CD4-positive, alpha-beta T cell treated with Interleukin-17A for 4 hours (primary cell): ENCODE data around the gene MSI2.

ENCODE experiments used
- DNase-seq: peaks from one replicate; pipeline ENCODE4 v3.0.0-alpha.2; 2020; ENCODE audit warnings: mixed read lengths

MSI2 gene

DNA sequence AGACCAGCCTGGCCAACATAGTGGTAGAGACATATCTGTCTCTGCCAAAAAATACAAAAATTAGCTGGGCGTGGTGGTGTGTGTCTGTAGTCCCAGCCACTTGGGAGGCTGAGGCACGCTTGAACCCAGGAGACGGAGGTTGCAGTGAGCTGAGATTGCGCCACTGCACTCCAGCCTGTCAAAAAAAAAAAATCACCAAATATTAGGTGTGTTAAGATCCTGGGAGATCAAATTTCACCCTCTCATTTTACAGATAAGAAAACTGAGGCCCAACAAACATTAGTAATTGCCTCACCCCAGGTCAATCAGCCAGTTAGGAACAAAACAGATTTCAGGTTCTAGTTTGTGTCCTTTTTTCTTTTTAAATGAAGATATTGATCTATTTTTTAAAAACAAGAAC, 116.7 kb downstream of the MSI2 start:
- DNase-seq: no peak

DNA sequence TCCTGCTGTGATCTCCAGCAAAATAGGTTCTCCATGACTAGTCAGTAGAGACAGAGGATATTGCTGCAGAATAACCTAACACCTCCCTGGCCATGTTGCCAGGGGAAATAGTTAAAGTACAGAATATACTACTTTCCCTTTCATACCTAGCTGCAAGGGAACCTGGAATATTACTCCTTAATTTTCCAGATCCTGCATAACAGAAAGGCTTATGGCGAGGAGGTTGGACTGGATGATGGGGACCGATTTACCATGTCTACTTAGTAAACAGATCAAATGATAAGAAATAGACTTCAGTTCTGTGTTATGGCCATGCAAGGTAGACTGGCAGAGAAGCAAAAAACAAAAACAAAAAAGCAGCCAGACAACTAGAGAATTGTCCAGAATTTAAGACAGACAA, 117.4 kb downstream of the MSI2 start:
- DNase-seq: no peak

DNA sequence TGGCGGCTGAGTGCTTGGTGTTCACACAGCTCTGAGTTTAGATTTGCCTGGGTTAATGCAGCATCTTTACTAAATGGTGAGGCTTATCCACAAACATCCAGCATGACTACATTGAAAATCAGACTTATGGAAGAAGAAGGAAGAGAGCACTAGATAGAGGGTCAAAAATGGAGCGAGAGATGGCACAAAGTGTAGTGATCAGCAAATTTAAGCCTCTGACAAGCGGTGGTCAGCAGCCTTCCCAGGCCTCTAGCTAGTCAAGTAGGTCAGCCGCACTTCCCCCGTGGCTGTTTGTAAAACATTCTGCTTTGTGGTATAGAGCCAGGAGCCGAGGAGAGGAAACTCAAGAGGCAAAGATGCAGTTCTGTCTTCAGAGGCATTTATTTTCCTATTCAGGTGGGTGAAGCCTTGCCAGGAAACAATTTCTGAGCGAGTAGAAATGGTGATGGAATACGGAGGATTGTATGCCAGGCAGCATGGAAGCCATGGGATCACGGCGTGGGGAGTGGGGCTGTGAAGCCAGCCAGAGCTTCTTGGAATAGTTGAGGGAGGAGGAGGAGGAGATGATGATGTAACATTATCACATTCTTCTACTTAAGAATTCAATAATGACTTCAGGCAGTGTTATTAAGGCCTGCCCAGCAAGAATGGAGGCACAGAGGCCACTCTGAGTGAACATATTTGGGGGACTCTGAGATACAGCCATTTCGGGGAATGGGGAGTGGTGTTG, 118.9 kb downstream of the MSI2 start:
- no peak for DNase-seq

DNA sequence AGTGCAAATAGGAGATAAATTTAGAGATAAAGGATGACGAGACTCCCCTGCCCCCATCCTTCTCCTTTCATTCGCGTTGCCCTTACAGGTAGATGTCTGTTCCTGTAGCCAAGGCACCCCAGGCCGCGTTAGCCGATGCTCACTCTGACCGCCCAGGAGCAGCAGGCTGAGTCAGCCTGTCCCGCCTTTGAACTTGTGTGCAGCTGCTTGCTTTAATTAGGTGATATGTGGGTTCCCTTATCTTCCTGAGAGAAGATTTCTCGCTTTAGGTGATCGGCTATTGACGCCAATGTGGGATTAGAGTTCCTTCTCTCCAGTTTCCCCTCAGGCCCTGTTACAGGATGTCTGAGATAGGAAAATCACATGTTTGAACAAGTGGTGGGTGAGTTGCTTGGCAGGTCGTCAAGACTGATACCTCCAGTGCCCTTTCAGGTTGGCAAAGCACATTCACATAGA, 119.5 kb downstream of the MSI2 start:
- no peak for DNase-seq

DNA sequence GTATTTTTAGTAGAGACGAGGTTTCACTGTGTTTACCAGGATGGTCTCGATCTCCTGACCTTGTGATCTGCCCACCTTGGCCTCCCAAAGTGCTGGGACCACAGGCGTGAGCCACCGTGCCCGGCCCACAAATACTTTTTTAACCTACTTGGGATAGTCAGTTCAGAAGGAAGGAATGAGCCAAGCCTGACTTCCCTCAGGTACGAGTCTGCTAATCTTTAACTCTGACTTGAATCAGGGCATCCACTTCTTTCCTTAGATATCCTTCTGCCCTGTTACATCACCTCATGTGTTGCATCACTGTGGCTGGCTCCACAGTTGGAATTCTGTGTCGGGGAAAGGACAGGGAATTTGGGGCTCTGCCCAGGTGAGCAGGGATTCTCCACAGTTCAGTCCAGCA, 120.8 kb downstream of the MSI2 start:
- DNase-seq: no peak

DNA sequence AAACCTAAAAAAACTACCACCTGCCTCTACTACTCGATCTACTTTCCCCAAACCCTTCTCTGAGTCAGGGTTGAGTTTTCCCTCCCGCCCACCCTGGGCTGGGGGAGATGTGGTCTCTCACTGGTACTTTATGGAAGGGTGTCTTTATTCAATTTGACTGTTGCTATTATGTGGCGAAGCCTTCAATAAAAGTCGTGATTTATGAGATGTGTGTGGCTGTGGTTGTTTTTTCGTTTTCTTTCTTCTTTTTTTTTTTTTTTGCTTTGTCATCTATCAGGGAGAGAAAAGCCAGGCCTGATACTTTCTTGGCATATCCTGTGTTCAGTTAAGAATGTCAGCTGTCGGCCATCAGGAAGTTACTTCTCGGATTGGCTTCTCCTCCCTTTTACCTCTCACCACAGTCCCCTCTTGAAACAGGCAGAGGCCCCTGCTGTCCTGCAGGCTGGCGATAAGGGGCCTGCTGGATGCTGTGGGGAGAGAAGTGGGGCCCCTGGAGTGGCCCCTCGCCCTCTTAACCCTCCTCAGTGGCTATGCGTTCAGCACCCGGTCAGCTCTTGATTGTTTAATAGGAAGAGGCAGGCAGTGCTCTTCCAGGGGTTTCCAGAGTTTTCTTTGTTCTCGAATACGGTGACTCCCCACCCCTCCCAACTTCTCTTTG, 123.0 kb downstream of the MSI2 start:
- DNase-seq: no peak

DNA sequence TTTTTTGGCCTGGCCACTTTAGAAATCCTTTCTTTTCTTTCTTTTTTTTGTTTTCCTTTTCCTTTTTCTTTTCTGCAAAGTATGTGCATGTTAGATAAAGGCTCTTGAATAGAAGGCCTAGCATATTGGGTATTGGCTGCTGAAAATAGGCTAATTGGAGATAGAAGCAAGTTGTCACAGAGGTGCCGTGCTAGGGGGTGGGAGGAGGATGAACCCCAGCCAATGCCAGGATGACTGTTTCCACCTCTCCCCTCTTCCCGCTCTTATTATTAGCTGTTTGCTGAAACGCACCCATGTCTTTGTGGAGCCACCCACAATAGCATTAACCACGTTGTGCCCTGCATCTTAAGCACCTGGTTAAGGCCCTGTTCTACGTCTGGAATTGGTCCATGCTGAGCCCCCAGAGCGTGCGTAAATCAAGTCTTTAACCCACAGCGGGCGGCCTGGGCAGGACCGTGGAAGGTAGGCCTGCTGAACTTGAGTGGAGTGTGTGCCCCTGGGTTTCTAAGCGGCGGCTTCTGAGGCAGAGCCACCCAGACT, 123.6 kb downstream of the MSI2 start:
- no peak for DNase-seq

DNA sequence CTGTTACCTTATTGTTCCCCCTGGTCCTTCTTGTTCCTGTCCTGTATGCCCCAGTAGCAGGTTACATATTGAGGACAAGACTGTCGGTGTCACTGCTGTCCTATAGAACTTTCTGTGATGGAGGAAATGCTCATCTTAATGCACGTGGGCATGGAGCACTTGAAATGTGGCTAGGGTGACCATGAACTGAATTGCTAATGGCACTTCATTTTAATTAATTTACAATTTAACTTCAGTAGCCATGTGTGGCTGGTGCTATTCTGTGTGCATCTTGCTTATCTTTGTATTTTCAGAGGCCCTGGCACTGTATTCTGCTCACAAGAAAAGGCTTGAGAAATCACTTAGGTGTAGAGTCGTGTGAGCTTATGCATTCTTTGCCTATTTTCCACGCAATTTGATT, 125.2 kb downstream of the MSI2 start:
- no peak for DNase-seq

DNA sequence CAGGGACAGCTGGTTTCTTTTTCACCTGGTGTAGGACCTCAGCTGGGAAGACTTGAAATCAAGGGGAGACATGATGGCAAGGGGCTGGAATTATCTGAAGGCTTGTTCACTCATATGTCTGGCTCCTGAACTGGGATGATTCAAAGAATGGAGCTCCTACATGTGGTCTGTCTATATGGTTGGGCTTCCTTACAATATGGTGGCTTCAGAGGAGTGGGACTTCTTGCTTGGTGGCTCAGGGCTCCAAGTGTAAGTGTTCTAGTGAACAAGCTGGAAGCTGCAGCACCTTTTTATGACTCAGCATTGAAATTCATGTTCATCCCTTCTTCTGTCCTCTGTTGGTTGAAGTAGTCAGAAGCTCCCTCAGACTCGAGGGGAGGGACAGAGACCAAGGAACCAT, 127.9 kb downstream of the MSI2 start:
- no peak for DNase-seq

DNA sequence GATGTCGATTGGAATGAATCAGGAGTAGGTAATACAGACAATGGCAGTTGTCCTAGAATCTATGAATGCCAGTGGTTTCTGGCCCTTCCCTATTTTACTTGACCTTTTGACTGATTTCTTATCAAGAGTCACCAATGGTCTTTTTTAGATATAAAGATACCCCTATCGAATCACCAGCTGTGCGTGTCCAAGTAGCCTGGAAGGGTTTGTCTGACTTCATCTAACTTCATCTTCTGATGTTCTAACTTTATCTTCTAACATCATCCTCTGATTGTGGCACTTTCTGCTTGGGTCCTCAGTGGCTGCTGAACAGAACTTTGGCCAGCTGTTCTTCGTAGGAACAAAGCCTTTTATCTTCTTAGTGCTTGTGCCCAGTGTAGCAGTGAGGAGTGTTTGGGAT, 129.7 kb downstream of the MSI2 start:
- no peak for DNase-seq

DNA sequence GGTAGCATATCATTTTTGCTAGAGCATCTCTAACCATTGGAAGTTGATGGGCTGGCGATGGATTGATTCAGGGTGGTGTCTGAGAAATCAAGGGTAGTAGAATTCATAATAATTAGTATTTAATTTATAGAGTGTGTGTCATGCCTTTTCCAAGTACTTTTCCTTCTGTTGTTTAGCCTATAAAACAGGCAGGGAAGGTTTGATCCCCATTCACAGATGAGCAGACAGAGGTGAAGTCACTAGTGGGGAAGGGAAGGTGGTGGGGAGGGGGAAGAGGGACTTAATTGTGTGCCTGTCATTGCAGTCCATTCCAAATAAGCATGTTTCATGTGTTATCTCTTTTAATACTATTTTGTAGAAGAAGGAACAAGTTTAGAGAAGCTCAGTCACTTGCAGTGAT, 131.3 kb downstream of the MSI2 start:
- DNase-seq: no peak

DNA sequence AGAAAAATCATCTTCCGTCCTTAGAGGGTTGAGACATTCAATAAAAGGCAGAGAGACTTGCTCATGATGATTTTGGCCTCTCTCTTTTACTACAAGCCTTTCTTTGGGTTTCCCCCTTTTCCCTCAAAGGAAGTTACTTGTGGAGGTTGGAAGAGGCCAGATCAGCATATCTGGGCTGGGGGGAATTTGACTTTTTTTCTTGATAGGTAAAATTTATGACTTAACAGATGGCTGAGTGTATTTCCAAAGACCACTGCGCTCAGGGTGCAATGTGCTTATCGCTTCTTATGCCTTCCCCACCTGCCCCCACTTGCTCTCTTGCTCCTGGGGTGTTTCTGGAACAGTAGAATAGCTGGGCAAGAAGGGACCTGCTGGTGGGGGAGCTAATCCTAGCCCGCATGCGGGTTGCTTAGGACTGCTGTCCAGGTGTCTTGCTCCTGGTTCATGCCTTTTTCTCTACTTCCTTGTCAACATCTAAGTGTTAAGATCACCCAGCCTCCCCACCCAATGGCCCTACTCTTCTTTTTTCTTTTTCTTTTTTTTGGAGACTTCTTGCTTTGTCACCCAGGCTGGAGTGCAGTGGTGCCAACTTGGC, 131.9 kb downstream of the MSI2 start:
- no peak for DNase-seq

DNA sequence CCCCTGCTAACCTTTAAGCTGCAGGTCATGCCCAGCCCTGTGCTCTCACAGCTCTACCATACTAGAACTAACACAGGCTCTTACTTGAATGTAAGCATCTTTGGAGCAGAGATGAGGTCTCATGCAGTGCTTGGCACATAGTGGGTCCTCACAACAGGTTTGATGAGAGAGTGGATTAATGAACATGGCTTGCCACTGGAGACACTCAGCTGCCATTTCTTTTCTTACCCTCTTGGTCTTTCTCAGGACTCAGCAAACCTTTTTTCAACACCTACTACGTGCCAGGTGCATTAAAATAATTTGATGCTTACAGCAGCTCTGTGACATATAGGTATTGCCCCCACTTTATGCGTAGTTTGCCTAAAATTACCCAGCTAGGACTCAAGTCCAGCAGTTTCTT, 133.2 kb downstream of the MSI2 start:
- no peak for DNase-seq

DNA sequence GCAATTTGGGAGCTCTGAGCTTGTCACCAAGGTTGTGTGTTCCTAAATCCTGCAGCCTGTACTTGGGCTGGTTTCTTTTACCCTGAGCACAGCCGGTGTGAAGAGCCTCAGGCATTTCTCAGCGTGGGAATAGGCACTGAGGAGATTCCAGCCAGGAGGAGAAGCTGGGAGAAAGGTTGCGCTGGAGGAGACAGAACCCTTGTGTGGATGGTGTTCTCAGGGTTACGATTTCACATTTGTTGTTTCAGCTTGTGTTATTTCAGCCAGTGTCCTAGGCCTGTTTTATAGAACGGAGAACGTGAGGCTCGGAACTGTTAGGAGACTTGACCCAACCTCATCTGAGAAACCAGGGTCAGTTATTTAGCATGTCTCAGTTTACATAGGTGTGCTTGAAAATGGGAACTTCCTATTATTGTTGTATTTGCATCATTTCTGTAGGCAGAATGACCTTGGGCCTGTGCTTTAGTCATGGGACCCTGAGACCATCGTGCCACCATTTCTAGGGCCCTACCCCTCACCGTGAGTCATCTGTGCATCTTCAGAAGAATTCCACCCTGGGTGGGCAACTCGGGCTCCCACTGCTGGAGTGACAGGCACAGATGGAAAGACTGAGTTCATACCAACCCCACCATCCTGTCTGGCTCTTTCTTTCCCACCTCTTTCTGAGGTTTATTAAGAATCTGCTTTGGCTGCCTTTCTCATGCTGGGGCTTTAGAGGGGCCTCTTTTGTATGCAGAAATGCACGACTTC, 134.9 kb downstream of the MSI2 start:
- DNase-seq: no peak

DNA sequence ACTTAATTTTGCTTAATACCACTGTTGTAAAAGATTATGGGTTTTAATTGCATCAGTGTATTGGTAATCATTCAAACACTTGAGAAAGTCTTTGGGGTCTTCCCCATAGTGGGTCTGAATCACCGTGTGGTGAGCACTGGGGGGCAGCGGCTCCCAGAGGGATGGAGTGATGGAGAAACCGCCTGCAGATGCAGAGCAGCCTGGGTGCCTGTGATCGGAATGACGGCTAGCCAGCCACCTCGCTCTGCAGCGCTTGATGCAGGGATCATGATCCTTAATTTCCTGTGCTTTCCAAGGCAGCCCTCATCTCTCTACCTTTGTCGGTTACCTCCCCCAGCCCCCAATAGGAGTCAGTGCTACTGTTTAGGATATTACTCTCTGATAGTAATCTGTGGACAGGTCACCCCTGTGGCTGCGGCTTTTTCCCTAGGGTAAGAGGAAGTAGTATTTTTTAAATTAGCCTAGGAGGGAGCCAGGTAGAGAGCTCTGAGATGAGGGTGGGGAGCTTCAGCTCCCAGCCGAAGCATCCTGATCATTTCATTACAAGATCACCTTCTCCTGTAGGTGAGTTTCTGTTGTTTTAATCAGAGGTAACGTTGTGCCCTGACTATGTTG, 135.6 kb downstream of the MSI2 start:
- no peak for DNase-seq

DNA sequence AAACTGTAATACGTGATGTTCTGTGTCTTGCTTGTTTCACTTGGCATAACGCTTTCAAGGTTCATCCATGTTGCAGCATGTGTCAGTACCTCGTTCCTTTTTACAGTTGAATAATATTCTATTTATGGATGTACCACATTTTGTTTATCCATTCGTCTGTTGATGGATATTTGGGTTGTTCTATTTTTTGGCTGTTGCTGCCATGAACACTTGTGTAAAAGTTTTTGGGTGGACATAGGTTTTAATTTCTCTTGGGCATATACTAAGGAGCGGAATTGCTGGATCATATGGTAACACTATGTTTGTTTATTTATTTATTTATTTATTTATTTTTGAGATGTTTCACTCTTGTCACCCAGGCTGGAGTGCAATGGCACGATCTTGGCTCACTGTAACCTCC, 137.0 kb downstream of the MSI2 start:
- no peak for DNase-seq

DNA sequence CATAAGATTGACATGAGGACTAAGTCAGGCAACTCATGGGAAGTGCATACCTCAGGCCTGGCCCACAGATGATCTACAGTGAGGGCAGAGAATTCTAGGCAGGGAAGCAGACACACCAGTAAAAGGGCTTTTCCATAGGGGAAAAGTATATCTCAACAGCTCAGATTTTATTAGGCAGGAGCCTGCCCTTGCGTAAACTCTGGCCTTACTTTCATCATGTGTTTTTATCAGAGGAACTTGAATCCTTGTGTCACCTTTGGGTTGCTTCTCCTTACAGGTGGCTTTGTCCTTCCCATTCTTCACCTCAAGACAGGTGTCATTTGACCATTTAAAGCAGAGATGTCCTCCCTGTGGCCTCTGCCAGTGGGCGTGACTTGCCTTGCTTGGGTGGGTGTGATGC, 138.1 kb downstream of the MSI2 start:
- DNase-seq: no peak

DNA sequence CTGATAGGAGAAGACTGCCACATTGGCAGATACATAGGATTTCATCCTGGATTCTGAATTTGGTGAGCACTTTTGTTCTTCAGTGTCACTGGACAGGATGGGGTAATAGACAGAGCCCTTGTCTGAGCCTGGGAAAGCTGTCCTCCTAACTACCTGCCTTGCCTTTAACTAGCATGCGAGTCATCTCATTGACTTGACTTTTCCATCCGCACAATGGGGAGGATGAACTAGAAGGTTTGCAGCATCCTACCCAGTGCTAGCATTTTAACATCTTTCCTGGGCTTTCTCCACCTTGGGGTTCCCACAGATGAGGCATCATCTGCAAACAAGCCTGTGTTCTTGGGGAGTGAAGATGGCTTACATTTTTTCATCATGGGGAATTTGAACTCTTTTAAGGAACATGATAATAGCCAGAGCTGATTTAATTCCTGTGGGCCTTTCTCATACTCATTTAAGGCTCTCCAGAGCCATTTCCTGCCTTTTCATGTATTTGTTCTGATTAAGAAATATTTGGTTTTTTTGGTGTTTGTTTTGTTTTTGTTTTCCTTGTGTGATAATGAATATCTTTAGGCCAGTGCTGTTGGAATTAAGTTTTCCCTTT, 139.5 kb downstream of the MSI2 start:
- no peak for DNase-seq

DNA sequence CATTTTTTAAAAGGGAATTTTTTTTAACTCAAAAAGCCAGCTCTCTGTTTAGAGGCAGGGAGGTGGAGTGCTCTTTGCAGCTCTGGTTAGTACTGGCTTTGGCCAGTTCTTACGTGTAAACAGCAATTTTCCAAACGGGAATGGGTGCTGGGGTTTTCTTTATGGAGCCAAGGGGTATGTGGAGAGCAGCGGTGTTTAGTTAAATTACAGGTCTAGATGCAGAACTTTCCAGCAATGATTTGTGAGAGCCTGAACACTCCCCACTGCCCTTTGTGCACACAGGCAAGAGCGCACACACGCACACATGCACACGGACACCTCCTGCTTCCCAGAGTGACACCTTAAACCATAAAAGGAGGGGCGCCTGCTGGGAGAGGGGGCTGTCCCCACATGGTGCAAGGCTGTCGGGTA, 140.2 kb downstream of the MSI2 start:
- DNase-seq: no peak

DNA sequence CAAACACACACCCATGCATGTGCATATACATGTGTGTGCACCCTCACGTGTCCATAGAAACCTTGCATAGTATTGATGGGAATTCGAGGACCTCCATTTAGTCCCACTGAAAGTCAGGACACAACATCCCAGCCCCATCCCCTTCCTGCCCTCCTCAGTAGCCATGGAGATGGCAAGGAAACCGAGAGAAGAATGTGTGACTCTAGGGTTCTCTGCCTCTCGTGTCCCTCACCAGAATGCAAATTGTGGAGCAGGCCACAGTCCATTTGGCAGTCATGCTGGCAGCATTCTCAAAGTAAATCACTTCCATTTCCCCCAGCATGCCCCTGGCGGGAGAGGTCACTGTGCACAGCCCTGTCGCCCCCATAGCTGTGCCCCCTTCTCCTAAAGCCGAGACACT, 141.1 kb downstream of the MSI2 start:
- no peak for DNase-seq

DNA sequence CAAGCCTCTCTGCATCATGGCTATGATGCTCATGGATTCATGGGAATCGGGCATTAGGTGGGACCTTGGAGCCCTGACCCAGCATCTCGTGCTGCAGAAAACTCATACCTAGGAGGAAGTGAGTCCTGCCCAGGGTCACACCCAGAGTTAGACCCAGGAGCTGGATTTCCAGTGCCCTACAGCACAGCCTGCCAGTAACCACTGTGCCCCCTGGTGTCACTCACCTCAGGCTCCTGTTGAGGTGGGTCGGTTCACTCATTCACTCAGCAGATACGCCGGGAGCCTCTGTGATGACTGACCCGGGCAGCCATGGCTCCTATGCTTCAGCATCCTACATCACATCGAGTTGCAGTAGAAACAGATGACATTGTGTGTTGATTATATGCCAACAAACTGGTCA, 143.4 kb downstream of the MSI2 start:
- no peak for DNase-seq

DNA sequence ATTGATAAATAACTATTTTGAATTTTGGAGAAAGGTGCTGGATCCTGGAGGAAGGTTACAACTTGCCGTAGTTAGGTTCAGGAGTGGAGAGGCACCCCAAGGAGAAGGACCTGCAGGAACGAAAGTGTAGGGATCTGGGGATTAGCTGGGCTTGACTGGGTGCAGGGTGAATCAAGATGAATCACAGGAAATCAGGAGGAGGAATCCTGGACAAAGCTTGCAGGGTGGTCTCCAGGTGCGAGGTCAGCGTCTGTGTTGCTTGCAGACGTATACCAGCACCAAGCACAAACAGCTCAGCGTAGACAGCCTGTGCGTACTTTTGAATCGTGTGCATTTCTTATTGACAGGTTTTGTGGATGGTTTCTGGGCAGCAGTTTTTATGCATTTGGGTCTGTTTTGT, 144.3 kb downstream of the MSI2 start:
- no peak for DNase-seq
